ENCODE measurements around the gene ACBD6.

ACBD6 gene

GRCh38 chr1:180267211-180267561 lies 235.2 kb downstream of the ACBD6 start:
- DNase-seq: no peak

DNA sequence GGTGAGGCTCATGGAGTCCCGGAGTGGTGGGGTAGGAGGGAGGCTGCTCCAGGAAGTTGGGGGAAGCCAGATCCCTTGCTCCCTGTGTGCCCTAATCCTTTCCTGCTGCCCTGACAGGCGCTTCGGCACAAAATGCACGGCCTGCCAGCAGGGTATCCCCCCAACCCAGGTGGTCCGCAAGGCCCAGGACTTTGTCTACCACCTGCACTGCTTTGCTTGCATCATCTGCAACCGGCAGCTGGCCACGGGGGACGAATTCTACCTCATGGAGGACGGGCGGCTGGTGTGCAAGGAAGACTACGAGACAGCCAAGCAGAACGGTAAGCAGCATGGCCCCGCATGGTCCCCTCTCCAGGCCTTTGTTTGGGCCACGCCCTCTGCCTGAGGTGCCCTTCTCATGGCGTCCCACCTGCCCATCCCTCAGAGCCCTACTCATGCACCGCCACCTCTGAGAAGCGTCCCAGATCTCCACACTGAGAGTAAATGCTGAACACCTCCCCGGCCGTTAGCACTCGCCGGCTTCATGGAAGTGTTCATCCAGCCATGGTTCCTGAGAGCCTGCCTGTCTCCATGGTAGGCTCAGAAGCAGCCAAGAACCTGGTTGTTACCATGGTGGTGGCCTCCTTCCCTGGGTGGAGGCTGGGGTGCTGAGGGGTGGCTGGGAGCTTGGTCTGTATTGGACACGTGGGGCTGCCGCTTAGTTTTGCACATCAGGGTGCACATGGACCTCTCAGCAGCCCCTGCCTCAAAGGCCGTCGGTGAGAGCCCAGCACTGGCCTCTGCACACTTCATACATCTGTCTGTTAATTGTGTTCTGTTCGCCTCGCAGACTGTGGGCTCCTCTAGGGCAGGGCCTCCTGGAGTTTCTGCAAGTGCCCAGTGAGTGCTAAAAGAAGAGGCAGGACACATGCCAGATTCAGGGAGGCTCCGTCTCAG lies 235.8 kb downstream of the ACBD6 start:
- no peak for DNase-seq

DNA sequence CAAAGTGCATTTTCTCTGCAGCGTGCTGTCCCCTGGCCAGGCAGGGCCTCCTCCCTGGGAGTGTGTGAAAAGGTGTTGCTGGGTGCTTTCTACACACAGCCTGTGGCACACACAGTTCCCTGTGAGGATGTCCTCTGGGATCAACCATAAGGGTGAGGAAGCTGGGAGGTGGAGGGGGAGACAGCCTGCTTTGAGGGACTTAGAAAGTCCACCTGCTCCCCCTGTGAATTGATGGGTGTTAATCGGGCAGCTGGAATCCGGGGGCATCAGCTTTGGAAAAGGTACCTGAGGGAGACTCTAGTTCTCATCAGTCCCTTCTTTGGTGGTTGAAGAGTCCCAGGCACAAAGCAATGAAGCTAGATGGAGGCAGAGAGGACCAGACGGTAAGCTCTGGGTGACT lies 236.5 kb downstream of the ACBD6 start:
- no peak for DNase-seq

GRCh38 chr1:180265201-180265600 lies 237.2 kb downstream of the ACBD6 start:
- no peak for DNase-seq

GRCh38 chr1:180264595-180264994 lies 237.8 kb downstream of the ACBD6 start:
- DNase-seq: no peak

- no peak for DNase-seq
Observed at GRCh38 chr1:180262628-180263488, 239.5 kb downstream of the ACBD6 start.

GRCh38 chr1:180261524-180262155 lies 240.7 kb downstream of the ACBD6 start:
- no peak for DNase-seq

GRCh38 chr1:180261030-180261429 lies 241.3 kb downstream of the ACBD6 start:
- DNase-seq: no peak

DNA sequence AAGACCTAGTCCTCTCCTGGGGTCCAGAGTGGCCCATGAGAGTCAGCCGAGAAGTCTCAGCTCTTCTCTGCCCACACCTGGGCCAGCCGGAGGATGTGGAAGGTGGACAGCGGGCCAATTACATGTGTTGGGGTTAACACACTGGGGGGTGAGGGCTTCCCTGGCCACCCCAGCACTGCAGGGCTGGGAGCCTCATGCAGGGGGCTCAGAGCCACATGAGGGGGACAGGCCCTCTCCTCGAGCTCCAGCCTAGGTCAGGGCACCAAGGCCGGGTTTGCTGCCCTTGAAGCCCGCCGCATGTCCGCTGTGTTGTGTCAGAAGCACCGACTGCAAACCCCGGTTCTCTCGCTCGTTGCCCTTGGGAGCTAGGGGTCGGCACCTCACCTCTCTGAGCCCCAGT lies 241.8 kb downstream of the ACBD6 start:
- DNase-seq: no peak

- no peak for DNase-seq
Observed at GRCh38 chr1:180259431-180260338, 242.7 kb downstream of the ACBD6 start.

GRCh38 chr1:180258935-180259334 lies 243.4 kb downstream of the ACBD6 start:
- no peak for DNase-seq

DNA sequence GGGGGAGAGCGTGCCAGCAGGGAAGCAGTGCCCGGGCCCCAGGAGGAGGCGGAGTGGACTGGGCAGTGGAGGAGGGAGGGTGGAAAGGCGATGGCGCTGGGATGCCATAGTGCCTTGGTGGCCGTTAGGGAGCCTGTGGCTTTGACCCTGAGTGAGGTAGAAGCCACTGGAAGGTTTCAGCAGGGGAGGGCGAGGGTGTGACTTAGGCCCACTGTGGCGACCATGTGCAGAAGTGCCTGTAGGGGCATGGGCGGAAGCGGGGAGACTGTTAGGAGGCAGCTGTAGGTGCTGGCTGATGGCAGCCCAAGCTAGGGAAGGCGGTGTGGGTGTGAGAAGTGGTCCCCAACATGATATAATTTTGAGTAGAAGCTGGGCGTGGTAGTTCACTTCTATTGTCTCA lies 244.1 kb downstream of the ACBD6 start:
- DNase-seq: no peak

DNA sequence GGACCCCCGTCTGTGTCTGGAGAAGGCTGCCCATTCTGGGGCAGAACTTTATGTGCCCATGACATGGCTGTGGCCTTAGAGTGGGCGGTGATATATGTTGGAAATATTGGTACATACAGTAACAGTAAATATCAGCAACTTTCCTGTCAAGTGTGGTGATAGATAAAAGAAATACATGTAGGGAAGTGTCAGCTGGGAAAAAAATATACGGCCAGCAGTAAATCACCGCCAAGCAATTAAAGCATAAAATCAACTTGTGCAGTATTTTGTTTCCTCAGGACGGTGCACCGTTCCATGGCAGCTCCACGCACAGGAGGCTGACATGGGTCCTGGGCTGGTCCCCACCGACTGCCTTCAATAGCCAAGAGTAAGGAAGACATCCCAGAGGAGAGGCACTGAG lies 244.9 kb downstream of the ACBD6 start:
- no peak for DNase-seq

GRCh38 chr1:180257028-180257386 lies 245.4 kb downstream of the ACBD6 start:
- no peak for DNase-seq

DNA sequence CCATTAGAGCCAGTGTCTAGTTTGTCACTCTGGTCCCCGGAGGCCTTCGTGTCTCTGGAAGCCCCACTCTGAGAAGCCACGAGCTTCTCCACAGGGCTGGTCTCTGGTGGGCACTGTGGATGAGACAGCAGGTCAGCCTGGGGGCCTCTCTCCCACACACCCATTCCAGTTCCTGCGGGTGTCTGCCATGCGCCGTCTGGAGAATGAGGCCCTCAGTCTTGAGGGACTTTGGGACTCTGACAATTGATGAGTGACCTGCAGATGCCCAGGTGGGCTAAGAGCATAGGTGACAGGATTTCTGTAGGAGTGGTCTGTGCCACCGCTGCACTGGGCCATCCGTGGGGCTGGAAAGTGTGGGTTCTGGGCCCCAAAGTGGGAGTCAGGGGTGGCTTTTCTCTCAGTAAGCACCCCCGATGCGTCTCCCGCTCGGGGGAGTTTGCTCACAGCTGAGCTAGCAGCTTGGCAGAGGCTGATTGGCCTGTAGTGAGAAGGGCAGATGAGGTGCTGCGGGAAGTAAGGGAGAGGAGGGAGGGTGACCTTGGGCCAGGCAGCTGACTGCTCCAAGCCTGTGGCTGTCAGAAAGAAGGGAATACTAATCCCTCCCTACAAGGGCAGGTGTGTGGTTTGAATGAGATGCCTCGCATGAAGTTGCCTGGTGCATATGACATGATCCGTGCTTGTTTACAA lies 245.9 kb downstream of the ACBD6 start:
- peak in 1 of 2 experiments; percentile 53 for DNase-seq

GRCh38 chr1:180255536-180256340 lies 246.6 kb downstream of the ACBD6 start:
- peak in 1 of 2 experiments; percentile 10 for DNase-seq

GRCh38 chr1:180254854-180255253 lies 247.5 kb downstream of the ACBD6 start:
- no peak for DNase-seq

- DNase-seq: no peak
Observed at GRCh38 chr1:180254496-180254819, 247.9 kb downstream of the ACBD6 start.

DNA sequence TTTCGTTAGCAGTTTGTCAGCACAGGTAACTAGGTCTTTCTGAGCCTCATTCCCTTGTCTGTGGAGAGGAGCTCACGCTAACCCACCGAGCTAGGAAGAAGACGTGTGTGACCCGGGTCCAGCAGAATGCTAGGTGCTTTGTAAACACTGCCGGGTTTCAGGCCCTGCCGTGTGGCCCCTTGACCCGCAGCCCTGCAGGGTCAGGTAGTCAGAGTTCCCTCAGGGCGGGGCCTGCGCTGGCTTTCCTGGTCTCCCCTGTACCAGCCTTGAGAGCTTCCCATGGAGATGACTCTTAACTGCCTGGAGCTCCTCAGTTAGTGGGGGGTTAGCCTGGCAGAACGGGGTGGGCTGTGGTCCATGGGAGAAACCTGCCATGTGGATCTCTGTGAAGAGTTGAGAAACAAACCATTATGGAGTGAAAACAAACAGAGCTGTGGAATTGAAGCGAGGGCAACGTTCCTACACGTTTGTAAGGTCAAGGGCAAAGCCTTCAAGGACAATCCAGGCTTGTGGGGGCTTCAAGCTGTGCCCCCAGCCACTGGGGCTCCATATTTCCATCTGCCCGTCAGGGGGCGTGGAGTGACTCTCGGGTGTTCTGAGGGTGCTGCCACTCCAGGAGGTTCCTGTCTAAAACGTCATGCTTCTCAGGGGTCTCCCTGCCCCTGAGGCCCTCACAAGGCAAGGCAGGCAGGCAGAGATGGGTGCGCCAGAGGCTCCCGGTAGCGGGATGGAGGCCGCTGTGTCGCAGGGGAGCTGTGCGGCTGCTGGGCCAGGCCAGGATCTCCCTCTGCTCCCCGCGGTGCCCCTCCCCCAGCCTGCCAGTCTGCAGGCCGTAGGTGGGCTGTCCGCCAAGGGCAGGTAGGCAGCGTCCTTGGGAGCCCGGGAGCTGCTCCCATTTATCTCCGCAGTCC lies 248.5 kb downstream of the ACBD6 start:
- DNase-seq: no peak
